ENCODE results near the gene MSGN1. TPM values are rescaled to one million over a fixed set of nuclear protein-coding genes. Genes with fewer than 3 reads are reported as not detected.

Gene MSGN1
- total RNA-seq, 2 experiments from 2014 or later: not detected

GRCh38 chr2:17805166-17805565 is 11.1 kb upstream of the MSGN1 start:
- Histone ChIP-seq H3K27ac (ENCODE audit: low read depth, low read length, poor library complexity, severe bottlenecking) (peak overlapping the region; percentile 38), H3K4me1 (ENCODE audit: insufficient read depth, low read length, poor library complexity, severe bottlenecking) (peaks cover 40% of the 10 kb centered on the region), H3K4me2 (ENCODE audit: low read length) (peak overlapping the region; percentile 88), H2AFZ (ENCODE audit: low read length) (peak overlapping the region; percentile 64), H4K20me1 (ENCODE audit: insufficient read depth, low read length) (no peaks in the 10 kb centered on the region), H3K36me3 (ENCODE audit: insufficient read depth, low read length) (no peaks in the 10 kb centered on the region), H3K9me3 (ENCODE audit: low read length) (no peaks in the 10 kb centered on the region), H3K79me2 (ENCODE audit: insufficient read depth, low read depth, low read length) (no peaks in the 10 kb centered on the region), H3K9me2 (ENCODE audit: insufficient read depth, low read length) (no peaks in the 10 kb centered on the region), H3K4me3 (ENCODE audit: low read depth, low read length, poor library complexity, severe bottlenecking) (peak overlapping the region; percentile 54)
- ChIA-PET POLR2A (interaction anchor here (0.5 to 2.0 kb wide), 6 partner anchors 9 to 342 kb away, joined by 3 to 10 read pairs (median 4); partner anchors contain the start of genes GEN1 and SMC6), CTCF (ENCODE audit: unreplicated experiment) (interaction anchor here (0.8 kb wide), 1 partner anchor 15 kb away, joined by 3 read pairs; no protein-coding TSS in a partner anchor)
- peak; percentile 46 for DNase-seq (ENCODE audit: low spot score)
- no TSS peak for BruUV-seq (replicated peaks)
- intact Hi-C loops (cut with micrococcal nuclease; ENCODE audit: unreplicated experiment): loop anchor here (2.0 kb wide), 1 partner anchor 52 kb away; the partner anchor contains the start of gene SMC6
- TF ChIP-seq CTCF (conservative IDR thresholded peaks at IDR 0.05; ENCODE audit: low read length) (no peak), EZH2phosphoT487 (IDR thresholded peaks at IDR 0.05; ENCODE audit: borderline replicate concordance, low read depth, low read length) (no peak)

GRCh38 chr2:17805717-17806363 is 10.4 kb upstream of the MSGN1 start:
- ChIA-PET POLR2A (interaction anchor here (0.5 to 1.7 kb wide), 4 partner anchors 8 to 90 kb away, joined by 3 to 10 read pairs (median 4); partner anchors contain the start of genes GEN1 and SMC6), CTCF (ENCODE audit: unreplicated experiment) (interaction anchor here (0.8 kb wide), 1 partner anchor 14 kb away, joined by 3 read pairs; no protein-coding TSS in a partner anchor)
- no peak overlapping the region for H3K4me3 ChIP-seq (ENCODE audit: low read depth, low read length, poor library complexity, severe bottlenecking)
- peak; percentile 55 for DNase-seq (ENCODE audit: low spot score)
- peak overlapping the region; percentile 88 for H3K4me2 ChIP-seq (ENCODE audit: low read length)
- no peaks in the 10 kb centered on the region for H3K79me2 ChIP-seq (ENCODE audit: insufficient read depth, low read depth, low read length)
- no peaks in the 10 kb centered on the region for H3K9me3 ChIP-seq (ENCODE audit: low read length)
- H3K4me1 ChIP-seq (ENCODE audit: insufficient read depth, low read length, poor library complexity, severe bottlenecking): peaks cover 40% of the 10 kb centered on the region
- TF ChIP-seq EZH2phosphoT487 (IDR thresholded peaks at IDR 0.05; ENCODE audit: borderline replicate concordance, low read depth, low read length): no peak
- no peak for TF ChIP-seq CTCF (conservative IDR thresholded peaks at IDR 0.05; ENCODE audit: low read length)
- intact Hi-C loops (cut with micrococcal nuclease; ENCODE audit: unreplicated experiment): loop anchor here (2.0 kb wide), 1 partner anchor 53 kb away; the partner anchor contains the start of gene SMC6
- no peak overlapping the region for H3K27ac ChIP-seq (ENCODE audit: low read depth, low read length, poor library complexity, severe bottlenecking)
- BruUV-seq (replicated peaks): no TSS peak
- no peaks in the 10 kb centered on the region for H3K36me3 ChIP-seq (ENCODE audit: insufficient read depth, low read length)
- no peaks in the 10 kb centered on the region for H4K20me1 ChIP-seq (ENCODE audit: insufficient read depth, low read length)
- no peaks in the 10 kb centered on the region for H3K9me2 ChIP-seq (ENCODE audit: insufficient read depth, low read length)
- H2AFZ ChIP-seq (ENCODE audit: low read length): peak overlapping the region; percentile 27; the same call in 1 of the 2 replicates

All from OCI-LY7 (cell line).